Thyroid gland (tissue), 4 donors: Measurements from ENCODE around the gene ZNF575.

Source experiments
- POLR2A ChIP-seq, 2 donors: fragments of 450-650 bp; IDR thresholded peaks; one replicate each; pipeline ENCODE4 v1.6.1; 2017; ENCODE audit warnings: antibody characterized with exemption in 2 of 2, mild to moderate bottlenecking in 2 of 2, moderate library complexity in 1 of 2
- TF ChIP-seq, protein P1 (sequence below), 6 experiments: fragments of 200-600 bp in 3 of 6; fragments of 450-650 bp in 3 of 6; sonication (generic) in 3 of 6; IDR thresholded peaks; one replicate each; pipeline ENCODE4 v1.5.1; 2016 to 2019; ENCODE audit warnings: antibody characterized with exemption in 6 of 6, mild to moderate bottlenecking in 2 of 6, inconsistent platforms in 1 of 6, moderate library complexity in 1 of 6

DNA sequence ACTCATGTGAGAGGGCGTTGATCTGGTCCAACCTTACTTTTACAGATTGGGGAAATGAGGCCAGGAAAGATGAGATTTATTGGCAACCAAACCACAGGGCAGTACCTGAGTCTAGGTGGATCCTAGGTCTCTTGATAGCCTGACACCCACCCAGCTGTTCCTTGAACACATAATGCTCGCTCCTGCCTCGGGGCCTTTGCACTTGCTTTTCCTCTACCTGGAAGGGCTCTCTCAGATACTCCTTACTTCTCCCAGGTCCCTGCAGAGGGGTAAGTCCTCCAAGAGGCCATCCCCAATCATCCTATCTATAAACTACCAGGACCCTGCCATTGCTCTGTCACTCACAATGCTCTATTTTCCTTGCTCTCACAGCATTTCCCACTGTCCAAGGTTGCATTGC lies 7.4 kb downstream of the ZNF575 start:
- TF ChIP-seq, protein P1, sequence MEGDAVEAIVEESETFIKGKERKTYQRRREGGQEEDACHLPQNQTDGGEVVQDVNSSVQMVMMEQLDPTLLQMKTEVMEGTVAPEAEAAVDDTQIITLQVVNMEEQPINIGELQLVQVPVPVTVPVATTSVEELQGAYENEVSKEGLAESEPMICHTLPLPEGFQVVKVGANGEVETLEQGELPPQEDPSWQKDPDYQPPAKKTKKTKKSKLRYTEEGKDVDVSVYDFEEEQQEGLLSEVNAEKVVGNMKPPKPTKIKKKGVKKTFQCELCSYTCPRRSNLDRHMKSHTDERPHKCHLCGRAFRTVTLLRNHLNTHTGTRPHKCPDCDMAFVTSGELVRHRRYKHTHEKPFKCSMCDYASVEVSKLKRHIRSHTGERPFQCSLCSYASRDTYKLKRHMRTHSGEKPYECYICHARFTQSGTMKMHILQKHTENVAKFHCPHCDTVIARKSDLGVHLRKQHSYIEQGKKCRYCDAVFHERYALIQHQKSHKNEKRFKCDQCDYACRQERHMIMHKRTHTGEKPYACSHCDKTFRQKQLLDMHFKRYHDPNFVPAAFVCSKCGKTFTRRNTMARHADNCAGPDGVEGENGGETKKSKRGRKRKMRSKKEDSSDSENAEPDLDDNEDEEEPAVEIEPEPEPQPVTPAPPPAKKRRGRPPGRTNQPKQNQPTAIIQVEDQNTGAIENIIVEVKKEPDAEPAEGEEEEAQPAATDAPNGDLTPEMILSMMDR (IDR thresholded peaks at IDR 0.05), result no peak
- TF ChIP-seq POLR2A (IDR thresholded peaks at IDR 0.05), result no peak
